Occipital lobe (tissue), 2 donors: ENCODE measurements around the gene PLD3. TPM values are rescaled to one million over a fixed set of nuclear protein-coding genes. Genes with fewer than 3 reads are reported as not detected.
"Not testable (repeated sequence)": the region's sequence is repeated elsewhere in the genome, so short reads cannot be mapped to it uniquely, and the experiment has no call there.

ENCODE experiments used
- DNase-seq: peaks from one replicate; lab custom pipeline; 2025; lab: John Stamatoyannopoulos, UW
- total RNA-seq: library from RNA; depleted of rRNA; stranded (reverse); fragments of >200 nt; gene quantifications from one replicate; pipeline ENCODE4 v1.2.3, GENCODE V29; 2014

Gene PLD3
- total RNA-seq, 1 donor from 2014 or later: 108 TPM

DNA sequence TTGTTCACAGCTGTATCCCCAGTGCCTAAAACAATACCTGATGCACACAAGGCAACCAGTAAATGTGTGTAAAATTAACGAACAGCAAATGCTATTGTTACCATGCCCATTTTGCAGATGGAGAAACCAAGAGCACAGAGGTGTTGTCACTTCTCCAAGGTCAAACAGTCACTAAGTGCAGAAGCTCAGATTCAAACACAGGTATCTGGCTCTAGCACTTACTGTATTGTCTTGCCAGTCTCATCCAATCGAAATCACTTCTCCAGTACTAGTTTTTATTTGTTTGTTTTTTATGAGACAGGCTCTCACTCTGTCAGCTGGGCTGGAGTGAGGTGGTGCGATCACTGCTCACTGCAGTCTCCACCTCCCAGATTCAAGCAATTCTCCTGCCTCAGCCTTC, 13.7 kb downstream of the PLD3 start:
- no peak for DNase-seq

DNA sequence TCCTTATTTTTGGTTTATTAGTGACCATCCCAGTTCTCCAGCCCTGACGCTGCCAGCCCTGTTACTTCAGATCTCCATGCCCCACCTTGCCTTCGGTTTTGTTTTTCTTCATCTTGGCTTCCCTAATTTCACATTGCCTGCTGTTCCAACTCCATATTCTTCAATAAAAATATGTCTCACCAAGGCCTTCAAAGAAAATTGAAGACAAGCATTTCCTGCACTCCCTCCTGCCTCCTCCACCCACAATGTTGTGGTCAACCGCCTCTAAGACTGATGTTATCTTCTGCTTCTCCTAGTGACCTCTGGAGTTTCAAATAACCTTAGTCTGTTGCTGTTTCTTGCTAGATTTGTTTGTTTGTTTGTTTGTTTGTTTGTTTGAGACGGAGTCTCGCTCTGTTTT, 14.6 kb downstream of the PLD3 start:
- DNase-seq: no peak

DNA sequence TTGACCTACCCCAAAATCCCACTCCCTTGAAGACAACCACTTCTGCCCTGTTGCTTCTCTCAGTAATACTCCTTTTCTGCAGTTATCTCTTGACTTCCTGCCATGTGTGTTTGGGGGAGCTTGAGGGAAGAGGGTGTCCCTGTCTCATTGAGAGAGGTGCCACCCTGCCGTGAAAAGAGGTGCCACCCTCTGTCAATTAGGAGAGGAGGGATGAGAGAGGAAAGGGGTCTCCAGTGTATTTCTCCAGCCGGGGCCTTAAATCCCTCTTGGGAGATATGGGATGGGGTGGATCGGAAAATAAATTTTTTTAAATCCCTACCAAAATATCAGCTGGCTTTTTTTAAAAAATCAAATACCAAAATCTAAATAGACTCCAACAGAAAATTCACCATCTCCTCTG, 16.5 kb downstream of the PLD3 start:
- no peak for DNase-seq

DNA sequence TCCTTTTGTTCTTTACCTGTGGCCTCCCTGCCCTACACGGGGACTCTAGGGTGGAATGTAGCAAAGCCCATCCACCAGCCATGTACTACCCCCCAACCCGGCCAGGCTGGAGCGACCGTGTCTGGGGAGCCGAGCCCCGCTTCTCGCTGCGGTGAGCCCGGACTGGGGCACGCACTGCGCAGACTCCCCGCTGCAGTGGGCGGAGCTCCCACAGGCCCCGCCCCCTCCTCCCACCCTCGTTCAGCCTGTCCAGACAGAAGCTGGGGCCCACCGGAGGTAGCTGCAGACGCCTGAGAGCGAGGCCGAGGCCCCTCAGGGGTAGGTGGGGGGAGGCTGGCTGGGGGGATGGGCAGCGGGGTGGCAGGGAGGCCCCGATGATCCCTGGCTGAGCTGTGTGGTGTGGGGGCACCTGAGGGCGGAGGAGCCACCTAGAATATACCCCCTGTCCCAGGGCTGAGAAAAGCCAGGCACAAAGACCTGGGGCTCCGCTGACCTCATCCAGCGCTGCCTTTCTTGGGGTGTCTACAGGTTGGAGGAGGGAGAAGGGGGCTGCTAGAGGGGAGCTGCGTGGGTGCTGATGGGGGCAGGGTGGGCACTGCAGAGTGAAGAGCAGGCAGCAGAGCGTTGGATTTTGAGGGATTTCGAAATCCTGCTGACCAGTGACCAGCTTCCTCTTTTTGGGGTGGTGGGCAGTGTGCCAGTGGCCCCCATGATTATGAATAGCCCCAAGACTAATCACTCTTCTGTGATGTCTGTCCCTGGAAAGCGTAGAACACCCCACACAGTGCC, 17.3 kb downstream of the PLD3 start:
- peak; percentile 78 for DNase-seq

DNA sequence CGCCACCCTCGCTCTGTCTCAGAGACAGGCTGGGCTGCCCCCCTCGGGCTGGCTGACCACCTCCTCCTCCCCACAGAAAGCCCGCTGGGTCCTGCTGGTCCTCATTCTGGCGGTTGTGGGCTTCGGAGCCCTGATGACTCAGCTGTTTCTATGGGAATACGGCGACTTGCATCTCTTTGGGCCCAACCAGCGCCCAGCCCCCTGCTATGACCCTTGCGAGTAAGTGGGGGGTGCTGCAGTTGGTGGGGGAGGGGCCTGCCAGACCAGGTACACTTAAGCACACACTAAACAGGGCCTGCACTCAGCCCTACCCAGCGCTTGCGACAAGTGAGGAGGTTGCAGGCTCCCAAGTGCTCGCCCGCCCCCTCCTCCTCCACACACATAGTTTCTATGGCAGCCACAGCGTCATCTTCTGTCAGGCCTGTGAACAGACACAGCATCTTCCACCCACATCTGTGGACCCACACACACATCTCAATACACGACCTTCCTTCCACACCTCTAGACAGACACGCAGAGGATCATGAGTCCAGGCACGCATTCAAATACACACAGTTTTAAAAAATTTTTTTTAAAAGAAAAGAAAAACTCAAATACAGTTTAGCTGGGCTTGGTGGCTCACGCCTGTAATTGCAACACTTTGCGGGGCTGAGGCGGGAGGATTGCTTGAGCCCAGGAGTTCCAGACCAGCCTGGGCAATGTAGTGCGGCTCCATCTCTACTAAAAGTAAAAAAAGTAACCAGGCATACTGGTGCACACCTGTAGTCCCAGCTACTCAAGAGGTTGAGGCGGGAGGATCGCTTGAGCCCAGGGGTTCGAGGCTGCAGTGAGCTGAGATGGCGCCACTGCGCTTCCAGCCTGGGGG, 18.4 kb downstream of the PLD3 start:
- peak; percentile 54 for DNase-seq

DNA sequence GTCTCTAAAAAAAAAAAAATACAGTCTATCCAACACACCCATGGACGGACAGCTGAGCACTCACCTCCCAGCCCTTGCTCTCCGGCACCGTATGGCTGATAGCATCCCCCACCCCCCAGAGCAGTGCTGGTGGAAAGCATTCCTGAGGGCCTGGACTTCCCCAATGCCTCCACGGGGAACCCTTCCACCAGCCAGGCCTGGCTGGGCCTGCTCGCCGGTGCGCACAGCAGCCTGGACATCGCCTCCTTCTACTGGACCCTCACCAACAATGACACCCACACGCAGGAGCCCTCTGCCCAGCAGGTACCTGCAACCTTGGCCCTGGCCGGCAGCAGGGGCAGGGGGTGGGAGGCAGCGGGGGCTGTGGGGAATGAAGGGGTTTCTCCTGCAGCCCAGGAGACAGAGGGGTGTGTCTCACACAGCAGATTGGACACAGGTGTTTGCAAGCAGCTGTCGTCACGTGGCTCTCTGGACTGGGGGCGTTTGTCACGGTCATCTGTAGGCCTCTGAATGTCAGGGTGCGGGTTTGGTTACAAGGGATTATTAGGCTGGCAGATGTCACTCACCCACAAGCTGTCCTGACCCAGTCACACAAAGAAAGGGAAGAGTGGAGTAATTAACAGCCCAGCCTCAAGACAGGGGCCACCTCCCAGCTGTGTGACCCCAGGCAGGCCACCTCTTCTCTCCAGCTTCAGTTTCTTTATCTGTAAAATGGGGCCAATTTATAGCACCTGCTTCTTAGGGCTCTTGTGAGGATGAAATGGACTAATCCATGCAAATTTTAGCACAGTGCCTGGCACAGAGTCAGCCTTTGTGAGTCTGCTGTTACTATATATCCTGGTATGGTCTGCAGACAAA, 19.3 kb downstream of the PLD3 start:
- DNase-seq: no peak

DNA sequence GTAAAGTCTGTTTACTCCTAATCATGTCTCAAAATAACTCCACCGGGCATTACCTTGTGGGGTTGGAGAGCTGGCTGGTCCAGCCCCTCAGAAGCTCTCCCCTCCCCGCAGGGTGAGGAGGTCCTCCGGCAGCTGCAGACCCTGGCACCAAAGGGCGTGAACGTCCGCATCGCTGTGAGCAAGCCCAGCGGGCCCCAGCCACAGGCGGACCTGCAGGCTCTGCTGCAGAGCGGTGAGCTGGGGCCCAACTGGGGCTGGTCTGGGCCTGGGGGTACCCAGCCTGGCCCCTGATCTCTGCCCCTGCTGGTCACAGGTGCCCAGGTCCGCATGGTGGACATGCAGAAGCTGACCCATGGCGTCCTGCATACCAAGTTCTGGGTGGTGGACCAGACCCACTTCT, 21.3 kb downstream of the PLD3 start:
- no peak for DNase-seq

DNA sequence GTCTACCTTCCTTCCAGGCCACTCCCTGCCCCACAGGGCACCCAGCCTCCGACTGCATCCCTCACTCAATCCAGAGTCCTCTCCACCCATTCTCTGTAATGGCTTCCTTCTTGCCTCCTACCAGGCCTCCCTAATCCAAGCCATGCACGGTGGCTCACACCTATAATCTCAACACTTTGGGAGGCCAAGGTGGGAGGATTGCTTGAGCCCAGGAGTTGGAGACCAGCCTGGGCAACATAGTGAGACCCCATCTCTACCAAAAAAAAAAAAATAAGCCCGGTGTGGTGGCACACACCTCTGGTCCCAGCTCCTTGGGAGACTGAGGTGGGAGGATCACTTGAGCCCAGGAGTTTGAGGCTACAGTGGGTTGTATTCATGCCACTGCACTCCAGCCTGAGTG, 21.8 kb downstream of the PLD3 start:
- not testable (repeated sequence) for DNase-seq

DNA sequence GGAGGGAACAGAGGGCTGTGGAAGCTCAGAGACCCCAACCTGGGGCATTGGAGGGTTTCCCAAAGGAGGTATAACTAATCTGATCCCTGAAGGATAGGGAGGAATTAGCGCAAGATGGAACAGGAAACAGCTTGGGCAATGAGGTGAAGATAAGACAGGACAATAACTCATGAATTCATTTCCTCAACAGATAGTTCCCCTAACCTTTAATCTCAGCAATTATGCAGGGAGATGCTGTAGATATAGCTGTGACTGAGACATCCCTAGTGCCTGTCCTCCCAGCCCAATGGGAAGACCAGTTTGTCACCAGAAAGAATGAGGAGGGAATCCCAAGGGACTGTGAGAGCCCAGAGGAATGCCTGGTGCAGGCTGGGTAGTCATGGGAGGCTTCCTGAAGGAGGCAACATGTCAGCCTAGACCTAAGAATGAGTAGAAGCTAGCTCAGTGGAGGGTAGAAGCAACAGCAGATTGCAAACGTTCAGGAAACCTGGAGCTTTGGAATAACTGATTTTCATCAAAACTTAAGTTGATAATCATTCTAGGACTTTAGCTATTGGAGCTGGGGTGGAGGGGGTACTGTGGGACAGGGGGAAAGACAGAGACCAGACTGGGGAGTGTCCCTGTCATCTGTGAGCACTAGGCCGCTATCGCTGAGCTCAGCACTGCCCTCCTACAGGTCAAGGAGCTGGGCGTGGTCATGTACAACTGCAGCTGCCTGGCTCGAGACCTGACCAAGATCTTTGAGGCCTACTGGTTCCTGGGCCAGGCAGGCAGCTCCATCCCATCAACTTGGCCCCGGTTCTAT, 22.7 kb downstream of the PLD3 start:
- no peak for DNase-seq

DNA sequence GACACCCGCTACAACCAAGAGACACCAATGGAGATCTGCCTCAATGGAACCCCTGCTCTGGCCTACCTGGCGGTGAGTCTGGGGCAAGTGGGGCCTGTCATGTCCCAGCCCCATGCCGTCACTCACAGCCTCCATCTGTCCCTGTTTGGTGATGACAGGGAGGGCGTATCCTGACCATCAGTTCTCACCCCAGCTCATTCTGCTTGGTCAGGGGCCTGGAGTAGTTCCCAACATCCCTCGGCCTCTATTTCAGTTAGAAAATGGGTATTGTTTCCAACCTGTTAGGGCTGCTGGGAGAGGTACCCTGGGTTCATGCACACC, 23.3 kb downstream of the PLD3 start:
- DNase-seq: no peak

DNA sequence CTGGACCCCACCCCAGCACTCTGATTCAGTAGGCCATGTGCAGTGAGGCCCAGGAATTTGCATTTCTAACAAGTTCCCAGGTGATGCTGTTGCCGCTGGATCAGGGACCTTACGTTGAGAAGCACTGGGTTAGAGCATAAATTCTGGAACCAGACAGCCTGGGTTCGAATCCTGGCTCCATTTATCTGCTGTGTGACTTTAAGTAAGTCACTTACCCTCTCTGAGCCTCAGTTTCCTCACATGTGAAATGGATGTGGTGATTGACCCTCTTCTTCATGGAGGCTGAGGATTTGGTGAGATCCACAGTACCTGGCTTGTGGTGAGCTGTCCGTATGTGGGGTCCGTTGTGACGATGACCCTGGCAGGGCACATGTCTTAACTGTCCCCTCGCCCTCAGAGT, 25.6 kb downstream of the PLD3 start:
- no peak for DNase-seq

DNA sequence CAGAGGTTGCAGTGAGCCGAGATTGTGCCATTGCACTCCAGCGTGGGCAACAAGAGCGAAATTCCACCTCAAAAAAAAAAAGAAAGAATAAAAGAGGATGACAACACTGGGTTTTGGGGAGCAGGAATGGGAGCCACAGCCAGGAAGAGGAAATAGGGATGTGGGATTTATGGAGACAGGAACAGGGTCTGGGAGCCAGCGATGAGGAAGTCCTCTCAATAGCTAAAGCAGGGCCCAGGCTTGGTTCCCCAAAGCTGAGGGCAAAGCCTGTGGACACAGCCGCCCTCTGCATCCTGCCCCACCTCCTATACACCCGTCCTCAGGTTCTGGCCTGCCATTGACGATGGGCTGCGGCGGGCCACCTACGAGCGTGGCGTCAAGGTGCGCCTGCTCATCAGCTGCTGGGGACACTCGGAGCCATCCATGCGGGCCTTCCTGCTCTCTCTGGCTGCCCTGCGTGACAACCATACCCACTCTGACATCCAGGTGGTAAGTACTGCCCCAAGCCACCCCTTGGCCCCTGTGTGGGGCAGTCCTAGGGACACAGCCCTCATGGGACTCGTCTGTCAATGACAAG, 27.9 kb downstream of the PLD3 start:
- no peak for DNase-seq

DNA sequence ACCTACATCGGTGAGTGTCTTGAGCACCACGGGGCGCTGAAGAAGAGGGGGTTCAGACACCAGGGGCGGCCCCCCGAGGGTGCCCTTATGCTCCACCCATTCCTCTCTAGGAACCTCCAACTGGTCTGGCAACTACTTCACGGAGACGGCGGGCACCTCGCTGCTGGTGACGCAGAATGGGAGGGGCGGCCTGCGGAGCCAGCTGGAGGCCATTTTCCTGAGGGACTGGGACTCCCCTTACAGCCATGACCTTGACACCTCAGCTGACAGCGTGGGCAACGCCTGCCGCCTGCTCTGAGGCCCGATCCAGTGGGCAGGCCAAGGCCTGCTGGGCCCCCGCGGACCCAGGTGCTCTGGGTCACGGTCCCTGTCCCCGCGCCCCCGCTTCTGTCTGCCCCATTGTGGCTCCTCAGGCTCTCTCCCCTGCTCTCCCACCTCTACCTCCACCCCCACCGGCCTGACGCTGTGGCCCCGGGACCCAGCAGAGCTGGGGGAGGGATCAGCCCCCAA, 29.4 kb downstream of the PLD3 start:
- DNase-seq: no peak

DNA sequence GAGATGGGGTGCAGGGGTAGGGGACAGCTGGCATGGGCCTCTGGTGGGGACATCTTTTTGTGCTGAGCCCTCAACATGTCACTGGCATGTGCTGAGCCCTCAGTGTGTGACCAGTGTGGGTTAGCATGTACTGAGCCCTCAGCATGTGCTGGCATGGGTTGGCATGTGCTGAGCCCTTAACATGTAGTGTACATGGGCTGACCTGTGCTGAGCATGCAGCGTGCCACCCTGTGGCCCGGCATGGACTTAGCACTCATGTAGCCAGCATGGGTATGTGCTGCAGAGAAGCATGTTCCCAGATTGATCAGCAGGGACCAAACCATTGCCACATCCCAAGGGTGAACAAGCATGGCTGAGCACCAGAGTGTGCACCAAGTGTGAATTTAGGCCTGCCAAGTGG, 30.0 kb downstream of the PLD3 start:
- no peak for DNase-seq

DNA sequence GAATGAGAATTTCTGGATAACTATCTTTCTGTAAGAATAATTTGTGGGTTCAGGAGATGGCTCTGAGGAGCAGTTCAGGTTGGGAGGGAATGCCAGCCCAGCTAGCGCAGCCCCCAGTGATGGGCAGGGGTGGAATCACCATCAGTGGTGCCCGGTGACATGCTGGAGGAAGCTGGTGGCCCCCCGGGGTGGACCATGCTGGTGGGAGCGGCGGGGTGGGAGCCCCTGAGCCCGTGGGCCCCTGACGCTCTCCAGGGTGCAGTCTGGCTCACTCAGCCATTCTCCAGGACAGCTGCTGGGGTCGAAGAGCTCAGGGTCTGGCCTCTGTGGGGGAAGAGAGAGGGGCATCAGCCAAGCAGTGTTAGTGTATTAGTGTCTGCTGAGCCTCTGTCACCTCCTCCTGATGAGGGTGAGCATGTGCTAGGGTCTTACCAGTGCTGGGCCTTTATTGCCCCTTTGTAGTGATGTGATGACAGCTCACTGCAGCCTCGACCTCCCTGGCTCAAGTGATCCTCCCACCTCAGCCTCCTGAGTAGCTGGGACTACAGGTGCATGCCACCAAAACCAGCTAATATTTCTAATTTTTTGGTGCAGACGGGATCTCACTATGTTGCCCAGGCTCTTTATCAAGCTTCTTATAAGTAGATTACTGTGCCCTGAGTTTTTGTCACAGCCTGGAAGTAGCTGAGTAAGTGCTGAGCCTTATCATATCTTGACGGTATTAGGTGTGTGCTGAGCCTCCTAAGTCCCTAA, 31.1 kb downstream of the PLD3 start:
- DNase-seq: no peak

DNA sequence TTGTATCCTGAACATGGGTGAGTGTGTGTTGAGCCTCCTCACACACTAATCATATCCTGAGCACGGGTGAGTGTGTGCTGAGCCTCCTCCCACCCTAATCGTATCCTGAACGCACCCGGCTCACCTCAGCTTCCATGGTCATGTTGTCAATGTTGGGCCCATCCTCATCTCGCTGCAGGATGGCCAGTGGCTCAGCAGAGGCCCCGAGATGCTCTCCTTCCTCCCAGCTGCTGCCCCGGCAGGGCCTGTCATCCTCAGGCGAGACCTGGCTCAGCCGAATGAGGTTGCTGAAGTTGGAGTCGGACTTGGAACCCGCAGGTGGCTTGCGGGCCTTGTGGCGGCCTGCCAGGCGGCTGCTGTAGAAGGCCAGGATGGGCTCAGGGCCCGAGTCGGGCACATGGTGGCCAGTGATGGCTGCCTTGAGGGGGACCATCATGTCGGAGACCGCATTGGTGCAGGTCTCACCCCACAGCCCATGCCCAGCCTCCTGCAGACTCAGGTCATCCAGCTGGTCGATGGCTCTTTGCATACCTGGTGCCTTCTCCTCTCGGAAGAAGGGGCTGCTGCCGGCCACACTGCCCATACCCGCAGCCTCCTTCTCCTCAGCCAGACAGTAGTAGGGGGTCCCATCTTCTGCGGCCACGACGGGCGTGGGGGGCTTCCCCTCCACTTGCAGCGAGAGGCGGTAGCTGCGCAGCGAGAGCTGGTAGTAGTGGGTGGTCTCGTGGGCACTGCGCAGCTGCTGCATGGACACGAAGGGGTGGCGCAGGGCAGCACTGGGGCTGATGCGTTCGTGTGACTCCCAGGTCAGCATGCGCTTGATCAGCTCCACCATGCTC, 31.9 kb downstream of the PLD3 start:
- no peak for DNase-seq

DNA sequence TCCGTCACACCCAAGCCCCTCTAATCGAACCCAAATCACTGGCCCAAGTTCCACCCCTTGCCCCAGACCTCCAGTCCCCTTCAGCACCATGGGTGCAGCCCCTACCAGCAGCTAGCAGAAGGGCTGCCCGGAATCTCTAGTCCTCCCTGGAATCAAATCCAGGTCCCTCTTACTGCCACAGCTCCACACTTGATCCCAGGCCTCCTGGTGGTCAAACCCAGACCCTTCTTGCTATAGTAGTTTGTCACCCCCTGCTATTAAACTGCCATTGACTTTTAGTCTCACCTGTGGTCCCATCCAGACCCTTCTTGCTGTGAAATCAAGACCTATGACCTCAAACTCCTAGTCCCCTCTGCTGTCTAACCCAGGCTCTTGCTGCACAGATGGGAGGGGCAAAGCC, 32.8 kb downstream of the PLD3 start:
- no peak for DNase-seq

DNA sequence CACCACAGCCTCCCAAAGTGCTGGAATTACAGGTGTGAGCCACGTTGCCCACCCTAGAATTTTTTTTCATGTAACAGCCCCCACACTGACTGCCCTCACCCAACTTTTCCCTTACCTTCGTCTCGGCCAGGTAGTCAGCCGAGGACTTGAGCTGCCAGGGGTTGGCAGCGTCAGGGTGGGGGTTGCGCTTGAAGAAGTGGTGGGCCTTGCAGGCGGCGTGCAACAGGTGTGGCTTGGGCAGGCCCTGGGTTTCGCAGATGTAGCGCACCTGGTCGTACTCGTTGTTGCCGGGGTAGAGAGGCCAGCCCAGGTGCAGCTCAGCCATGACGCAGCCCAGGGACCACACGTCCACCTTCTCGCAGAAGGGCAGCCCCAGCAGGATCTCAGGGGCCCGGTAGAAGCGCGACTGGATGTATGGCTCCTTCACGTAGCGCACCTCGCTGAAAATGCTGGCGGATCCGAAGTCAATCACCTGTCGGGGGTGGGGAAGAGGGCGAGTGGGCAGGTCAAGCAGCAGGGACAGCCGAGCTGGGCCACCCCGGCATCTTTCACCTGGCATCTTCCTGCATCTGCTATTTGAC, 35.3 kb downstream of the PLD3 start:
- no peak for DNase-seq

DNA sequence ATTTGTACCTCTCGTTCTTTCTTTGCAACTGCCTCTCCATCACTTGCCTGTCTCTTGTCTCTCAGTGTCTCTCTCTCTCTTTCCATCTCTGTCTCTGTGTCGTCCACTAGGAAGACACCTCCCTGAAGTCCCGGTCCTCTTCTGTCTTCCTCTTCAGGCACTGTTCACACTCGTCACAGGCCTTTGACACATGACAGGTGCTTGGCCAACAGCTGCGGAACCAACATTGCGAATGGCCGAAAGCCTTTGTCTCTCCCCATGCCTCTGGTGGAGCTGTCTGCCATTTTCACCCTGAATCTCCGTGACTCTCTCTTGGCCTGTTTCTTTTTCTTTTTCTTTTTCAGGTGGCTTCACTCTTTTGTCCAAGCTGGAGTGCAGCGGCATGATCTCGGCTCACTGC, 38.7 kb downstream of the PLD3 start:
- no peak for DNase-seq
